ENCODE measurements around the gene RHOXF2B. TPM values are rescaled to one million over a fixed set of nuclear protein-coding genes. Genes with fewer than 3 reads are reported as not detected.

RHOXF2B gene
- polyA plus RNA-seq, 3 donors = 0.05 TPM; not detected in 2

DNA sequence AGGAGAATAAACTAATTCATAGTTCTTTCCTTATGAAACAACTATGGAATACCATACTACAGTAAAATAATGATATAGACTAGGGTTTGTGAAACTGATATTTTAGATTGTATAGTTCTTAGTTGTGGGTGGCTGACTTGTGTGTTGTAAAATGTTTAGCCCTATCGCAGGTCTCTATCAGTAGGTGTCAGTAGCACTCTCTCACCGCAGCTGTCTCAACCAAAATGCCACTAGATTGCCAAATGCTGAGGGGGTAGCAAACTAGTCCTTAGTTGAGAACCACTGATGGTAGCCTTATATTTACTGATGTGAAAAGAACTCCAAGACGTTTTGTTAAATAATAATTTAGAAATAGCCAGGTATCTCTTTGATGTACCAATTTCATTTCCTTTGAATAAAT is 48.1 kb downstream of the RHOXF2B start:
- Histone ChIP-seq H3K36me3 (replicated peaks in 1 of 2; ENCODE audit: control insufficient read depth in 1 of 2, insufficient read depth in 2 of 2, low read length in 2 of 2) (no peaks in the 10 kb centered on the region), H3K27me3 (ENCODE audit: control insufficient read depth in 2 of 2, insufficient read depth in 2 of 2, low read length in 2 of 2) (peaks cover 0 to 10% of the 10 kb centered on the region in 2 donors), H3K4me3 (replicated peaks in 1 of 3; ENCODE audit: low read depth in 2 of 3, low read length in 3 of 3) (no peak overlapping the region), H3K9me3 (replicated peaks in 1 of 2; ENCODE audit: control insufficient read depth in 1 of 2, insufficient read depth in 1 of 2, low read length in 2 of 2) (peaks cover 0 to 5% of the 10 kb centered on the region in 2 donors), H3K4me1 (ENCODE audit: control insufficient read depth in 1 of 2, insufficient read depth in 2 of 2, low read length in 2 of 2) (no peaks in the 10 kb centered on the region), H4K20me1 (ENCODE audit: insufficient read depth, low read length) (no peaks in the 10 kb centered on the region), H3K27ac (ENCODE audit: low read depth in 1 of 2, low read length in 2 of 2) (no peak overlapping the region), H2AFZ (ENCODE audit: insufficient read depth, low read depth, low read length, poor library complexity, severe bottlenecking) (no peak overlapping the region), H3K4me2 (replicated peaks; ENCODE audit: extremely low read depth, low read length, poor library complexity, severe bottlenecking) (no peak overlapping the region), H3K9ac (ENCODE audit: insufficient read depth, low read length, poor library complexity, severe bottlenecking) (no peak overlapping the region), H3K79me2 (ENCODE audit: insufficient read depth, low read length) (no peaks in the 10 kb centered on the region)
- Mint-ChIP-seq H3K27me3 (ENCODE audit: low read depth in 3 of 3) (peaks cover 1 to 15% (median 3%) of the 10 kb centered on the region in 3 donors), H3K4me3 (no peak overlapping the region), H3K36me3 (no peaks in the 10 kb centered on the region), H3K4me1 (no peaks in the 10 kb centered on the region), H3K9me3 (peaks cover 3 to 13% (median 6%) of the 10 kb centered on the region in 7 donors), H3K27ac (no peak overlapping the region)
- no peak for DNase-seq
- intact Hi-C loops (cut with micrococcal nuclease) = no loop called here
- TF ChIP-seq, protein P1, sequence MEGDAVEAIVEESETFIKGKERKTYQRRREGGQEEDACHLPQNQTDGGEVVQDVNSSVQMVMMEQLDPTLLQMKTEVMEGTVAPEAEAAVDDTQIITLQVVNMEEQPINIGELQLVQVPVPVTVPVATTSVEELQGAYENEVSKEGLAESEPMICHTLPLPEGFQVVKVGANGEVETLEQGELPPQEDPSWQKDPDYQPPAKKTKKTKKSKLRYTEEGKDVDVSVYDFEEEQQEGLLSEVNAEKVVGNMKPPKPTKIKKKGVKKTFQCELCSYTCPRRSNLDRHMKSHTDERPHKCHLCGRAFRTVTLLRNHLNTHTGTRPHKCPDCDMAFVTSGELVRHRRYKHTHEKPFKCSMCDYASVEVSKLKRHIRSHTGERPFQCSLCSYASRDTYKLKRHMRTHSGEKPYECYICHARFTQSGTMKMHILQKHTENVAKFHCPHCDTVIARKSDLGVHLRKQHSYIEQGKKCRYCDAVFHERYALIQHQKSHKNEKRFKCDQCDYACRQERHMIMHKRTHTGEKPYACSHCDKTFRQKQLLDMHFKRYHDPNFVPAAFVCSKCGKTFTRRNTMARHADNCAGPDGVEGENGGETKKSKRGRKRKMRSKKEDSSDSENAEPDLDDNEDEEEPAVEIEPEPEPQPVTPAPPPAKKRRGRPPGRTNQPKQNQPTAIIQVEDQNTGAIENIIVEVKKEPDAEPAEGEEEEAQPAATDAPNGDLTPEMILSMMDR (IDR thresholded peaks at IDR 0.05) = no peak
- WGBS (ENCODE audit: insufficient coverage) = no CpG with 5 or more reads among the region's 3 CpGs

DNA sequence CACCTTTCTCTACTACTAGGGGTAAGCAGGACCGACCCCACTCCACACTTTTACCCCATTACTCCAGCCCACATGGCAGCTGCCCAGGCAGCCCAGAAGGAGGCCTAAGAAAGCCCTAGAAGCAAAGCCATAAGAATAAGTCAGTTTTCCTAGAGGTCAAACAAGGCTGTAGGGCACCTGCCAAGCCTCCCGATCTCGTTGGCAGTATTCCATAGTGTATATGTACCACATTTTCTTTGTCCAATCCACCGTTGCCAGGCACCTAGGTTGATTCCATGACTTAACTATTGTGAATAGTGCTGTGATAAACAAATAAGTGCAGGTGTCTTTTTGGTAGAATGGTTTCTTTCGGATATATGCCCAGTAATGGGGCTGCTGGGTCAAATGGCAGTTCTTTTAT is 54.2 kb downstream of the RHOXF2B start:
- Histone ChIP-seq H2AFZ (ENCODE audit: insufficient read depth, low read depth, low read length, poor library complexity, severe bottlenecking) (no peak overlapping the region), H3K79me2 (ENCODE audit: insufficient read depth, low read length) (no peaks in the 10 kb centered on the region), H3K9me3 (replicated peaks in 1 of 2; ENCODE audit: control insufficient read depth in 1 of 2, insufficient read depth in 1 of 2, low read length in 2 of 2) (peaks cover 0 to 5% of the 10 kb centered on the region in 2 donors), H3K9ac (ENCODE audit: insufficient read depth, low read length, poor library complexity, severe bottlenecking) (no peak overlapping the region), H3K4me2 (replicated peaks; ENCODE audit: extremely low read depth, low read length, poor library complexity, severe bottlenecking) (no peak overlapping the region), H3K27ac (ENCODE audit: low read depth in 1 of 2, low read length in 2 of 2) (no peak overlapping the region), H3K27me3 (ENCODE audit: control insufficient read depth in 2 of 2, insufficient read depth in 2 of 2, low read length in 2 of 2) (peaks cover 6 to 16% of the 10 kb centered on the region in 2 donors), H3K4me1 (ENCODE audit: control insufficient read depth in 1 of 2, insufficient read depth in 2 of 2, low read length in 2 of 2) (no peaks in the 10 kb centered on the region), H4K20me1 (ENCODE audit: insufficient read depth, low read length) (no peaks in the 10 kb centered on the region), H3K36me3 (replicated peaks in 1 of 2; ENCODE audit: control insufficient read depth in 1 of 2, insufficient read depth in 2 of 2, low read length in 2 of 2) (no peaks in the 10 kb centered on the region), H3K4me3 (replicated peaks in 1 of 3; ENCODE audit: low read depth in 2 of 3, low read length in 3 of 3) (no peak overlapping the region)
- no peak overlapping the region for H3K27ac Mint-ChIP-seq
- no peak overlapping the region for H3K4me3 Mint-ChIP-seq
- DNase-seq = no peak
- peaks cover 3 to 13% (median 6%) of the 10 kb centered on the region in 7 donors for H3K9me3 Mint-ChIP-seq
- intact Hi-C loops (cut with micrococcal nuclease) = no loop called here
- TF ChIP-seq, protein P1 (IDR thresholded peaks at IDR 0.05) = no peak
- WGBS (ENCODE audit: insufficient coverage) = no CpG with 5 or more reads among the region's 5 CpGs
- no peaks in the 10 kb centered on the region for H3K4me1 Mint-ChIP-seq
- H3K36me3 Mint-ChIP-seq = no peaks in the 10 kb centered on the region
- peaks cover 0 to 17% (median 7%) of the 10 kb centered on the region in 3 donors for H3K27me3 Mint-ChIP-seq (ENCODE audit: low read depth in 3 of 3)
